ENCODE measurements around the gene CHIA. TPM values are rescaled to one million over a fixed set of nuclear protein-coding genes. Genes with fewer than 3 reads are reported as not detected.
A peak's percentile ranks its signal among the peaks of the same experiment; 100 is the strongest.

Gene CHIA
- total RNA-seq, 1 donor from 2014 or later, result not detected

DNA sequence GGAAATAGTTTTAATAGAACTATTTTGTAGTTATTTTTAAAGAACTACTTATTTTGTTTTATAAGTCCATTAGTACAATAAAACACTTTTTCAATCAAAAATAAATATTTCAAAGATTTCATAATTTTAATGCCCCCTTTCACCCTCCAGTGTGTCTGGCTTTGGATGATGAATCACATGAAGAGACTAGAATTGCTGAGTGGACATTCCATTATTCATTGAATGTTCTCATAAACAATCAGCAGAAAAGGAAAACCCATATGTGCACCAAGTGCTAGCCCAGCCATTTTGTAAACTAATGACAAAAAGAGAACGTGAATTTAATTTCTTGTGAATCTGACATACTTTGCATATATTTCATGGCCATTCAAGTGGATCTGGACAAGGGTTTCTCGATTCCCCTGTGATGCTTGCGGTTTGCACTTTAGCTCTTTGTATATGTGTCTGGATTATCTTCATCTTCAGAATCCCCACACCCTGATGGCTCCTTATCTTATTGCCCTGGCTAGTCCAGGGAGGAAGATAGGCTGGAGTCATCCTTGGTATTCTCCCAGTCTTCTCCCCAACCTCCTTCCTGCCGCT lies 20.7 kb upstream of the CHIA start:
- no peak for TF ChIP-seq CTCF (IDR thresholded peaks at IDR 0.05; ENCODE audit: partially characterized antibody, unreplicated experiment)
- H3K9me3 Mint-ChIP-seq (ENCODE audit: unreplicated experiment), result no peaks in the 10 kb centered on the region
- no peaks in the 10 kb centered on the region for H3K4me1 Mint-ChIP-seq (ENCODE audit: low read depth, unreplicated experiment)
- H3K27me3 Mint-ChIP-seq (ENCODE audit: unreplicated experiment), result no peaks in the 10 kb centered on the region
- H3K27ac Mint-ChIP-seq (ENCODE audit: unreplicated experiment), result no peak overlapping the region
- no peak for DNase-seq
- no peak overlapping the region for H3K4me3 Mint-ChIP-seq (ENCODE audit: unreplicated experiment)
- no peaks in the 10 kb centered on the region for H3K36me3 Mint-ChIP-seq (ENCODE audit: unreplicated experiment)

- no peak for TF ChIP-seq CTCF (IDR thresholded peaks at IDR 0.05; ENCODE audit: partially characterized antibody, unreplicated experiment)
- Mint-ChIP-seq H3K9me3 (ENCODE audit: unreplicated experiment) (no peaks in the 10 kb centered on the region), H3K4me3 (ENCODE audit: unreplicated experiment) (peak overlapping the region; percentile 61), H3K36me3 (ENCODE audit: unreplicated experiment) (no peaks in the 10 kb centered on the region), H3K4me1 (ENCODE audit: low read depth, unreplicated experiment) (no peaks in the 10 kb centered on the region), H3K27me3 (ENCODE audit: unreplicated experiment) (no peaks in the 10 kb centered on the region), H3K27ac (ENCODE audit: unreplicated experiment) (no peak overlapping the region)
- no peak for DNase-seq
Observed at GRCh38 chr1:111270771-111271463, 19.7 kb upstream of the CHIA start.

- Mint-ChIP-seq H3K4me1 (ENCODE audit: low read depth, unreplicated experiment) (no peaks in the 10 kb centered on the region), H3K27me3 (ENCODE audit: unreplicated experiment) (no peaks in the 10 kb centered on the region), H3K4me3 (ENCODE audit: unreplicated experiment) (no peak overlapping the region), H3K27ac (ENCODE audit: unreplicated experiment) (no peak overlapping the region), H3K36me3 (ENCODE audit: unreplicated experiment) (no peaks in the 10 kb centered on the region), H3K9me3 (ENCODE audit: unreplicated experiment) (no peaks in the 10 kb centered on the region)
- no peak for DNase-seq
- no peak for TF ChIP-seq CTCF (IDR thresholded peaks at IDR 0.05; ENCODE audit: partially characterized antibody, unreplicated experiment)
Observed at GRCh38 chr1:111271464-111271801, 19.2 kb upstream of the CHIA start.

GRCh38 chr1:111272081-111272480 lies 18.6 kb upstream of the CHIA start:
- Mint-ChIP-seq H3K9me3 (ENCODE audit: unreplicated experiment) (no peaks in the 10 kb centered on the region), H3K4me1 (ENCODE audit: low read depth, unreplicated experiment) (no peaks in the 10 kb centered on the region), H3K4me3 (ENCODE audit: unreplicated experiment) (no peak overlapping the region), H3K27ac (ENCODE audit: unreplicated experiment) (no peak overlapping the region), H3K27me3 (ENCODE audit: unreplicated experiment) (no peaks in the 10 kb centered on the region), H3K36me3 (ENCODE audit: unreplicated experiment) (no peaks in the 10 kb centered on the region)
- TF ChIP-seq CTCF (IDR thresholded peaks at IDR 0.05; ENCODE audit: partially characterized antibody, unreplicated experiment), result no peak
- no peak for DNase-seq

DNA sequence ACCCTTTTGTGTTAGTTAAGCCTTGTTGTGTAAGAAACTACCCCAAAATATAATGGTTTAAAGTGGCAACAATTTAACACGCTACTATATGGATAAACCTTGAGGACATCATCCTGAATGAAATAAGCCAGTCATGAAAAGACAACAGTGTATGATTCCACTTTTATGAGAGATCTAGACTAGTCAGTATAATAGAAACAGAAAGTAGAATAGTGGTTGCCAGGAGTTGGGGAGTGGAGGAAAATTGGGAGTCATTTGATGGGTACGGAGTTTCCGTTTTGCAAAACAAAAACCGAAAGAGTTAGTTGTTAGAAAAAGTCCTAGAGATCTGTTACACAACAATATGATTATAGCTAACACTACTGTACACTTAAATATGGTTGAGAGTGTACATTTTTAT lies 16.0 kb upstream of the CHIA start:
- no peaks in the 10 kb centered on the region for H3K36me3 Mint-ChIP-seq (ENCODE audit: unreplicated experiment)
- peaks cover 2% of the 10 kb centered on the region for H3K9me3 Mint-ChIP-seq (ENCODE audit: unreplicated experiment)
- no peak overlapping the region for H3K27ac Mint-ChIP-seq (ENCODE audit: unreplicated experiment)
- no peak for TF ChIP-seq CTCF (IDR thresholded peaks at IDR 0.05; ENCODE audit: partially characterized antibody, unreplicated experiment)
- H3K27me3 Mint-ChIP-seq (ENCODE audit: unreplicated experiment), result no peaks in the 10 kb centered on the region
- DNase-seq, result no peak
- H3K4me1 Mint-ChIP-seq (ENCODE audit: low read depth, unreplicated experiment), result no peaks in the 10 kb centered on the region
- no peak overlapping the region for H3K4me3 Mint-ChIP-seq (ENCODE audit: unreplicated experiment)

All from glutamatergic neuron (in vitro differentiated cells).